Right cardiac atrium (tissue), 5 donors: ENCODE results near the gene PLCB1. TPM values are rescaled to one million over a fixed set of nuclear protein-coding genes. Genes with fewer than 3 reads are reported as not detected.
"Not testable (repeated sequence)": the region's sequence is repeated elsewhere in the genome, so short reads cannot be mapped to it uniquely, and the experiment has no call there.

Experiments used
- ATAC-seq, 2 donors: fragments of 200-7000 bp; cut with Tn5 transposase; one replicate each; pipeline versions ENCODE4 v1.8.0 to v1.9.1; 2020; ENCODE audit warnings: moderate library complexity in 2 of 2, mild to moderate bottlenecking in 1 of 2
- DNase-seq, 3 donors: peaks; one replicate each; pipeline ENCODE4 v3.0.0-alpha.2; 2020
- H3K27ac ChIP-seq: one replicate; pipeline ENCODE4 v1.5.1; 2013; ENCODE audit warnings: mild to moderate bottlenecking, low read length, control low read depth, moderate library complexity
- H3K27me3 ChIP-seq: one replicate; pipeline ENCODE4 v1.6.1; 2013; ENCODE audit not compliant: control insufficient read depth, insufficient read depth
- H3K4me1 ChIP-seq: one replicate; pipeline ENCODE4 v1.6.1; 2013; ENCODE audit warnings: low read length; ENCODE audit not compliant: control insufficient read depth, insufficient read depth
- H3K4me3 ChIP-seq: one replicate; pipeline ENCODE4 v1.5.1; 2013; ENCODE audit warnings: low read length, control low read depth
- H3K9me3 ChIP-seq: one replicate; pipeline ENCODE4 v1.6.1; 2013; ENCODE audit warnings: low read length; ENCODE audit not compliant: control insufficient read depth
- WGBS: extraction: QIAGEN DNeasy Blood & Tissue Kit; methylation state at CpG from one replicate; pipeline ENCODE4 v1.1.7; 2013; 5-methylcytosine and 5-hydroxymethylcytosine counted together
- intact Hi-C, 4 donors: fragments of 100-400 bp; cut with DNase I; formaldehyde crosslinking; loops; one replicate each; pipeline versions ENCODE4 v1.11.0 to v1.14.0; 2022 to 2023
- polyA plus RNA-seq: library from polyadenylated mRNA; stranded (reverse); fragments of 200-250 nt; gene quantifications from one replicate; pipeline ENCODE4 v1.2.3, GENCODE V29; 2013
- total RNA-seq, 4 donors: library from RNA; stranded (reverse); fragmentation: NEBNext Ultra II Directional; extraction: Animal tissue kit (Norgen Biotek cat#: 25700); gene quantifications; one replicate each; pipeline ENCODE4 v1.2.1, GENCODE V29; 2021
- donor health status: healthy with polysubstance abuse.
- donor health status: DM: no; HTN: yes; CAD: no.
- donor health status: DM: no; HTN: no; CAD: no.
- donor health status: DM: no; HTN: yes; CAD: no; lungs with severe emphysema.
- donor health status: DM: yes; HTN: yes; CAD: no.

The PLCB1 gene
- total and polyA plus RNA-seq, 5 donors: 7.6 to 20.3 (median 11.6) TPM

DNA sequence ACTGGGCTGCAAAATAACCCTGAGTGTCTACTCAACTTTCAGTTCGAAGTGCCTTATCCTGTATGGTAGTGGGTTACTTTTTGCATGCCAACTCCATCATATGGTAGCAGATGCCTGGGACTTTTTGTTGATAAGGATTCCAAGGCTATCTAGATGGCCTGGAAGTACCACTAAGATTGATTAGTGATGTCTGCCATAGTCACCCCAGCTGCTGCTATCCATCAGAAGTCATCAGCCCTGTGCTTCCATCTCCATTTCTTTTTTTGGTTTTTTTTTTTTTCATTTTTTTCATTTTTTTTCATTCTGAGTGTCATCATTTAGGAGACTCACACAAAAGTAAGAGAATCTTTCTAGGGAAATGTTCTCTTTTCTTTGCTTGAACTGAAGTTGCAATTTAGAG is 719.4 kb downstream of the PLCB1 start:
- no peak for DNase-seq
- no peak for ATAC-seq
- no peak overlapping the region for H3K4me3 ChIP-seq
- no peaks in the 10 kb centered on the region for H3K9me3 ChIP-seq
- no peaks in the 10 kb centered on the region for H3K4me1 ChIP-seq
- no peaks in the 10 kb centered on the region for H3K27me3 ChIP-seq
- WGBS: 85% methylated on average over 1 of the region's 1 CpG
- intact Hi-C loops: loop anchor here in 3 of 4 donors (5.0 to 10.0 kb wide), 3 partner anchors 213 to 513 kb away; partner anchors contain the start of gene PLCB4 (in 2 of the 3)
- H3K27ac ChIP-seq: no peak overlapping the region

DNA sequence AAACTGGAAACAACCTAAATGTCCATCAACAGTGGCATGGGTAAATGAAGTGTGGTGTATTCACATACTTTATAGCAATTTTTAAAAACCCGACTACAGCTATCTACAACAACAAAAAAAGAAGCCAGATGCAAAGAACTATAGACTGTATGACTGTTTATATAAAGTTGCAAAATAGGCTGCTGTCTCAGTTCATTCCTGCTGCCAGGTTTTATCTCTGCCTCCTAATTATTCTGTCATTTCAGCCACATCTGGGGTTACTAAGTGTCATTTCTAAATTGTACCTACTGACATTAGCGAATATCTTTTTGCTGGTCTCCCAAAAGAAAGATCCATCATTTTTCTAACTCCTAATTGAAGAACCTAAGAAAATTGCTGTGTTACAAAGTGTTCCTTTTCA is 719.9 kb downstream of the PLCB1 start:
- ATAC-seq, H3K27ac ChIP-seq, H3K4me3 ChIP-seq, H3K9me3 ChIP-seq, H3K27me3 ChIP-seq, H3K4me1 ChIP-seq, DNase-seq: not testable (repeated sequence)
- 84% methylated on average over 2 of the region's 2 CpGs for WGBS
- intact Hi-C loops: loop anchor here in 3 of 4 donors (2.0 to 10.0 kb wide), 4 partner anchors 213 to 513 kb away; partner anchors contain the start of gene PLCB4 (in 2 of the 3)

DNA sequence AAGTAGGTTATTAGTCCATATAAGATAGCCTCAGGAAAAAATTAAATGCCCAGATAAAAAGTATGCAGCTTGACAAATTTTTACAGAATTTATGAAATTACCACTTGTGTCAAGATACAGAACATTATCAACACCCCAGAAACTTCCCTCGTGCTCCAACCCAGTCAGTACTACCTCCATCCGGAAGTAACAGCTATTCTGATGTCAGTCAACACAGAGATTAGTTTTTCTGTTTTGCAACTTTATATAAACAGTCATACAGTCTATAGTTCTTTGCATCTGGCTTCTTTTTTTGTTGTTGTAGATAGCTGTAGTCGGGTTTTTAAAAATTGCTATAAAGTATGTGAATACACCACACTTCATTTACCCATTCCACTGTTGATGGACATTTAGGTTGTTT is 721.1 kb downstream of the PLCB1 start:
- not testable (repeated sequence) for H3K4me1 ChIP-seq, ATAC-seq, H3K9me3 ChIP-seq, H3K27me3 ChIP-seq, DNase-seq, H3K4me3 ChIP-seq, H3K27ac ChIP-seq
- 65% methylated on average over 3 of the region's 3 CpGs for WGBS
- intact Hi-C loops: loop anchor here in 3 of 4 donors (2.0 to 10.0 kb wide), 4 partner anchors 212 to 512 kb away; partner anchors contain the start of gene PLCB4 (in 2 of the 3)

GRCh38 chr20:8853805-8854338 is 721.8 kb downstream of the PLCB1 start:
- peak overlapping the region; percentile 48 for H3K27ac ChIP-seq
- intact Hi-C loops: loop anchor here in 3 of 4 donors (2.0 to 10.0 kb wide), 4 partner anchors 211 to 511 kb away; partner anchors contain the start of gene PLCB4 (in 2 of the 3)
- DNase-seq: no peak
- no peaks in the 10 kb centered on the region for H3K4me1 ChIP-seq
- no peak overlapping the region for H3K4me3 ChIP-seq
- 9% methylated on average over 6 of the region's 6 CpGs for WGBS
- H3K27me3 ChIP-seq: no peaks in the 10 kb centered on the region
- peak; percentile 88 to 89 for ATAC-seq
- no peaks in the 10 kb centered on the region for H3K9me3 ChIP-seq

GRCh38 chr20:8854571-8854970 is 722.5 kb downstream of the PLCB1 start:
- H3K9me3 ChIP-seq: no peaks in the 10 kb centered on the region

GRCh38 chr20:8855315-8855714 is 723.2 kb downstream of the PLCB1 start:
- intact Hi-C loops: loop anchor here in 3 of 4 donors (10.0 kb wide), 2 partner anchors 209 to 509 kb away; partner anchors contain the start of gene PLCB4 (in 2 of the 3)
- no peak overlapping the region for H3K27ac ChIP-seq
- H3K27me3 ChIP-seq: no peaks in the 10 kb centered on the region
- no peaks in the 10 kb centered on the region for H3K4me1 ChIP-seq
- DNase-seq: peak in 2 of 3 donors; percentile 16 to 49
- no peaks in the 10 kb centered on the region for H3K9me3 ChIP-seq
- ATAC-seq: peak; percentile 46 to 61
- no peak overlapping the region for H3K4me3 ChIP-seq

More at GRCh38 chr20:8854571-8854970, 722.5 kb downstream of the PLCB1 start:
- 35% methylated on average over 12 of the region's 12 CpGs for WGBS
- H3K27me3 ChIP-seq: no peaks in the 10 kb centered on the region
- H3K4me3 ChIP-seq: no peak overlapping the region
- no peaks in the 10 kb centered on the region for H3K4me1 ChIP-seq
- DNase-seq (peak; percentile 60 to 85 (median 82)), ATAC-seq (peak; percentile 87 to 88)
- intact Hi-C loops: loop anchor here in 3 of 4 donors (5.0 to 10.0 kb wide), 3 partner anchors 210 to 510 kb away; partner anchors contain the start of gene PLCB4 (in 2 of the 3)
- H3K27ac ChIP-seq: no peak overlapping the region

GRCh38 chr20:8856668-8857067 is 724.6 kb downstream of the PLCB1 start:
- H3K9me3 ChIP-seq: no peaks in the 10 kb centered on the region
- H3K27me3 ChIP-seq: no peaks in the 10 kb centered on the region
- no peak for DNase-seq
- no peak overlapping the region for H3K4me3 ChIP-seq
- H3K27ac ChIP-seq: no peak overlapping the region
- no peaks in the 10 kb centered on the region for H3K4me1 ChIP-seq
- no peak for ATAC-seq
- WGBS: 100% methylated on average over 1 of the region's 1 CpG
- intact Hi-C loops: loop anchor here in 3 of 4 donors (10.0 kb wide), 2 partner anchors 208 to 508 kb away; partner anchors contain the start of gene PLCB4 (in 2 of the 3)

DNA sequence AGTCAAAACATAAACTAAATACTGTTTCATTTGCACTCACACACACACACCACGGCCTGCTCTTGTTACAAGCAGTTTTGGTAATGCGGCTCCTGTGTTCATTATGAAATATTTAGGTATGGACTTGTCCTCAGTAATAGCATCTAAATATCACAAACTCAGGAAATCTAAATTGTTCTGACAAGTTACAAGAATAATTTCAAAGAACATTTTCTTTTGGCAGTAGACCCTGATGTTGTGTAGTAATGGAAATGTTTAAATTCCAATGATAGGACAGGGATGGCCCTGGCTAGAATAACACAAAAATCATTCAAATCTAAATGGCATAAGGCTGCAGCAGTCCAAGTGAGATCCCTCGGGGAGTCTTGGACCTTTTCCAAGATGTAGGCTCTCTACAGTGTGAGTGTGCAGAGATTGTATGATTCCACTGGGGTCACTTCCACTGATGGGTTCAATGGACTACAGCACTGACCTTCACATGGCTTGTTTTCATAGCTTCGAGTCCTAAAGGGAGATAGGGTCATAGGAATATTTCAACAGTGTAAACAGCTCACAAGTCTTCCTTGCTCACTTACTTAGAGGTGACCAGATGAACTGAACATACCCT is 726.2 kb downstream of the PLCB1 start:
- H3K4me1 ChIP-seq: no peaks in the 10 kb centered on the region
- no peak overlapping the region for H3K4me3 ChIP-seq
- ATAC-seq (peak in 1 of 2 donors; percentile 15), DNase-seq (no peak)
- 46% methylated on average over 4 of the region's 4 CpGs for WGBS
- H3K27me3 ChIP-seq: no peaks in the 10 kb centered on the region
- no peak overlapping the region for H3K27ac ChIP-seq
- no peaks in the 10 kb centered on the region for H3K9me3 ChIP-seq
- intact Hi-C loops: loop anchor here in 3 of 4 donors (10.0 kb wide), 2 partner anchors 207 to 507 kb away; partner anchors contain the start of gene PLCB4 (in 2 of the 3)

DNA sequence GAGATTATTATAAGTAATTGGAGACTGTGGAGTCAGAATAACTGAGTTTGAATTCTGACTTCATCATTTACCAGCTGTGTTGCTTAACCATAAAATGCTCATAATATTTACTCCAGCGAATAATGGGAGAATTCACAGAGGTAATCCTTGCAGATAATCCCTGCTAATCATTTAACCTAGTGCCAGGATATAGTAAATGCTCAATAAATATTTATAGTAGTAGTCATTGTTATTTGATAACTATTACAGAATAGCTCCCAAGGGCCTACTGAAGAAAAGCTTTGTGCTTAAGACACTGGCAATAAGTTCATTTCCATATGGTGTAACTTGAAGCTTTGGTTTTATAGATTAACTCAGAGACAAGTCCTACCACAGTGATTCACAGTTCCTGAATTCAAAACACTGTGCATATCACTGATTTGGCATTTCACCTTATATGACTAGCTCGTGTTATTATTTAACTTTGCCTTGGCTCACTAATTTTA is 728.0 kb downstream of the PLCB1 start:
- no peaks in the 10 kb centered on the region for H3K4me1 ChIP-seq
- 64% methylated on average over 2 of the region's 2 CpGs for WGBS
- ATAC-seq: no peak

GRCh38 chr20:8862092-8862491 is 730.0 kb downstream of the PLCB1 start:
- DNase-seq: no peak
- whole genome bisulfite sequencing: 99% methylated on average over 4 of the region's 4 CpGs
- no peaks in the 10 kb centered on the region for H3K27me3 ChIP-seq
- no peaks in the 10 kb centered on the region for H3K9me3 ChIP-seq
- H3K4me1 ChIP-seq: no peaks in the 10 kb centered on the region
- no peak overlapping the region for H3K4me3 ChIP-seq
- ATAC-seq: no peak
- intact Hi-C loops: no loop called here
- no peak overlapping the region for H3K27ac ChIP-seq

More for the DNA sequence above, 728.0 kb downstream of the PLCB1 start:
- Histone ChIP-seq H3K4me3 (no peak overlapping the region), H3K9me3 (no peaks in the 10 kb centered on the region), H3K27me3 (no peaks in the 10 kb centered on the region), H3K27ac (no peak overlapping the region)
- intact Hi-C loops: no loop called here
- no peak for DNase-seq

- ATAC-seq (no peak), DNase-seq (no peak)
- H3K4me1 ChIP-seq: no peaks in the 10 kb centered on the region
- H3K27ac ChIP-seq: no peak overlapping the region
- H3K4me3 ChIP-seq: no peak overlapping the region
- H3K9me3 ChIP-seq: no peaks in the 10 kb centered on the region
- intact Hi-C loops: no loop called here
- no peaks in the 10 kb centered on the region for H3K27me3 ChIP-seq
- 96% methylated on average over 3 of the region's 3 CpGs for WGBS
These were observed 733.6 kb downstream of the PLCB1 start for GRCh38 chr20:8865636-8866035.
